Stimulated activated CD4-positive, alpha-beta T cell treated with anti-CD3 and anti-CD28 coated beads, Interleukin-1b, Interleukin-23, amount 100 ng/mL, for 24 hours (primary cell): ENCODE results near the gene SLC6A15.

ENCODE experiments used
- DNase-seq, 4 experiments: peaks; one replicate each; pipeline ENCODE4 v3.0.0-alpha.2; 2020; ENCODE audit warnings: low read depth in 4 of 4, low spot score in 1 of 4

Gene SLC6A15

DNA sequence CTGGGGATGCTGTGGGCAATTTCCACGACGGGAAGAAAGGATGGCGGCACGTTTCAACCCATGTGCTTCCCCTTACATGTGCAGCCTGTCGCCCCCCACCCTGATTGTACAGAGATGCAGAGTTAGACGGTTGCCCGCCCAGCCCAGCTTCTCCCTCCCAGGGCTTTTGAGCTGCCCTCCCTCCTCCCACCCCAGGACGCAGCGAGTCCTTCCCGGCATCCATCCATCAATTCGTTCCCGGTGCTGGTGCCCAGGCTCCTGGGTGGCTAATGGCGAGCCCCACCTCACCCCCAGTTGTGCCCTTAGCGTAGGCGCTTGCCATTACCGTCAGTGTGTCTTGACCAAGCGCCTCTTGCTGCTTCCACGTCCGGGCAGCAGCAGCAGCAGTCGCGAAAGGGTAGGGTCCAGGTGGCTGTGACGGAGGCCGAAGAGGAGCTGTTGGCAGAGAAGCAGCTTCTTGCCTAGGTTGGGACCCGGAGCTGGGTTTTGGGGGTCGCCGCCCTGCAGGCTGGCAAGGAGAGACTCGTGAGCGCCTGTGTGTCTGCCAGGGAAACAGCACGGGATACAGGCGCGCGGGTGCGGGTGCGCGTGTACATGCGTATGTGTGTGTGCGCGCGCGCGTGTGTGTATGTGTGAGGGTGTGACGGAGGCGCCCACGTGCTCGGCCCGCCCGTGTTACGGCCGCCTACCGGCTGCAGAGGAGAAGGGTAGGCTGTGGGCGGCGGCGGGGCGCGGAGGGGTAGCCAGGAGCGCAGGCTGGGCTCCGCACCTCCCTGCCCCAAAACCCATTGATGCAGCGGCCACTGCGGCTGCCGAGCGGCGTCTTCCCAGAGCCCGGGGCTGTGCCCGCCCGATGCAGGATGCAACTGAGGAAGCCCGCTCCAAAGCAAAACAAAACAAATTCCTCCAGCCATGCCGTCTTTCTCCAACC, at the start of gene SLC6A15:
TSS of gene SLC6A15 (minus strand) at position 602 of the 931 bp plus-strand sequence. CDS start 20,679 bp downstream, outside the sequence.
- no peak for DNase-seq

DNA sequence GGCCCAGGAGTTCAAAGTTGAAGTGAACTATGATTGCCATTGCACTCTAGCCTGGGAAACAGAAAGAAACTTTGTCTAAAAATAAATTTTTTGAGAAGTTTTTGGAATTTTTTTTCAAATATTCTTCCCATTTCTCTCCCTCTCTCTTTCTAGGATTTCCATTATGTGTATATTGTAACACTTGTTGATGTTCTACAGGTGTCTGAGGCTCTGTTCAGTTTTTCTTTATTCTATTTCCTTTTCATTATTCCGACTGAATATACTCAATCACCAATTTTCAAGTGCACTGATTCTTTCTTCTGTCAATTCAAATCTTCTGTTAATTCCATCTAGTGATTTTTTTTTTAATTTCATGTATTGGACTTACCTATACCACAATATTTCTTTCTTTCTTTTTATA, 48.3 kb upstream of the SLC6A15 start:
- DNase-seq = no peak

DNA sequence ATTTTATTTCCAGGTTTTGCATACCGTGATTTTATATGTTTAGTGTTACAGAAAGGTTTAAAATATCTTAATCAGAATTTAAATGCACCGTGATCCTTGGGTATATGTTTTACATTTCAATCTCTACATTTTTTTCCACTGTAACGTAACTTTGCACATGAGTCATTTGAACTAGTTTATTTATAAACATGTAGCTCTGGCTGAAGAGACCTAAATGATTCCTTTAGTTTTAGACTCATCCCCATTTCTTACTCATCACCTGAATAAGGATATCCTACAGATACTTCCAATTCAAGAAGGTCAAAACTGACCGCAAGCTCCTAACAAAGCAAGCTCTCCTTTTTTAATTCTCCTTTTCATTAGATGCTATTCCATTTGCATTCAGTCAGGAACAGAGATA, 42.7 kb upstream of the SLC6A15 start:
- no peak for DNase-seq

DNA sequence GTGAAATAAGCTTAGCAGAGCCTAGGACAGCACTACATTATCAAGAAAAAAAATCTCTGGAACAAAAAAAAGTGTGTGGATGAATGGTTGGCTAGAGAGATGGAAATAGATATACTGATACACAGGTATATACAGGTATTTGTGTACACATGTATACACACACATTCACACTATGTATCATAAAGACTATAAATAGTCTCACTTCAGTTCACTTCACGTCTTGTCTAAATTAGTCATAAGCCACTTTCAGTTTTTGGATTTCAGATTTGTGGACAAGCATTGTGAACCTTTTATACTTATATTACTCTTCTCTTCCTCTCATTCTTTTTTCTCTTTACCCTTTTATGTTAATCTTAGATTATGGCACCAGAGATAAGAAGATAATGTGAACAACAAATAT, 41.8 kb upstream of the SLC6A15 start:
- no peak for DNase-seq

DNA sequence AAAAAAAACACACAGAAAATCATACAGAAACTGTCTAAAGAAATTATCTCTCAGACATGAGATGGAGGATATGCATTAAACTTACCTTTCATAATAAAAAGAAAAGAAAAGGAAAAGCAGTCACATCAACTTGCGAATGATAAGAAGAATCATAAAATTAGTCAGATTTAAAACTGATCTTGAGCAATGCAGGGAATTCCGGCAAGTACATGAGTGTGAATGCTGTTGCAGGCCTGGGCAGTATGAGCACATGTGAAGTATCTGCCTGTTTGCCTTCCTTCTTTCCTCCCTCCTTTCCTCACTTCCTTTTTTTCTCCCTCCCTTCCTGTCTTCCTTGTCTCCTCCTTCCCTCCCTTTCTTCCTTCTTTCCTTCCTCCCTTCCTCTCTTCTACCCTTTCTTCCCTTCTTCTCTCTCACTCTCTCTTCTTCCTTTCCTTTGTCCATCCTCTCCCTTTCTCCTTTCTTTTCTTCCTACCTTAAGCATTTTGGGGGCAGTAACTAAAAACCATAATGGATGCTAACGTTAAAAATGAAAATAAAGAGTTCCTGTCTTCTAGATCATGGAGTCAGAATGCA, 38.5 kb upstream of the SLC6A15 start:
- DNase-seq = no peak

DNA sequence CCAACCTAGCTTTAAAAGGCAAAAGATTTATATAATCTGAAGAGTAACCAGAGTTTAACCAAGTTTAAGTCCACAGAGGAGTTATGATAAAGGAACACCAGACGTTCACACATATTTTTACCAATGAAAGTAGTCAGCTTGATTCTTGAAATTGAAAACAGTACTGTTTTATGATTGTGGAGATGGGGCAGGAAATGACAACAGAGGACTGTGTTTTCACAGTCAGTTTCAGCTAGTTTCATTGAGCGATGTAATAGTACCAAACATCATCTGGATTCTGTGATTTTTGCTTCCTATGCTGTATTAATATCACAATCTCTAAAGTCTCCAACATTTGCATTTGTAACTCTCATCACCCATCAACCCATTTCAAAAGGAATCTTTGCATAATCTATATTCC, 34.2 kb upstream of the SLC6A15 start:
- DNase-seq = no peak

DNA sequence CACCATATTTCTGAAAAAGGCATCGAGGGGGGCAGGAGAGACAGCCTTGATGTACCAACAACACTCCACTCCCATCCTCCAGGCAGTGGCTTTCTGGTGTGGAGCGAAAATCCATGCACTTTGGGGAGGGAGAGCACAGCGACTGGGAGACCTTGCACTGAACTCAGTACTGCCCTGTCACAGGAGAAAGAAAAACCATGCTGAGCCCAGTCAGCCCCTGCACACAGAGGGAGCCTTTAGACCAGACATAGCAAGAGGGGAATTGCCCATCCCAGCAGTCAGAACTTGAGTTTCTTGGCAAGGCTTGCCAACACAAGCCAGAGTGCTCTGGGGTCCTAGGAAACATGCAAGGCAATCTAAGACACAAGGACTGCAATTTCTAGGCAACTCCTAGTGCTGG, 24.8 kb upstream of the SLC6A15 start:
- no peak for DNase-seq

DNA sequence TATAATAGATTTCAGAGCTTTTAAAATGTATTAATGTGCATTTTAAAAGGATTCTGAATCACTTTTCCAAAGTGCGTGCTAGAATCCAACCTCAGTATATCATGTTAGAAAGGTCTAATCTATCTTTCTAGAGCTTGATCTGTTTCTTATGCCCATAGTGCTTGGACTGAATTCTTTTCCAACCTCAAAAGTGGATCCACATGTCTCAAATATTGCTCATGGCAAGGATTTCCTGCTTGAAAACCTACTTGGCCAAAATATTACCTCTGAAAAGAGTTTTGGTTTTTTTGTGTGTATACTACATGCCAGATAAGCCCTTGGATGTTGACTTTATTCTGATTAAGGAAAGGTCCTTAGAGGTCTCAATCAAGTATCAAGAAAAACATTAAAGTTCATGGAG, 16.9 kb upstream of the SLC6A15 start:
- no peak for DNase-seq

DNA sequence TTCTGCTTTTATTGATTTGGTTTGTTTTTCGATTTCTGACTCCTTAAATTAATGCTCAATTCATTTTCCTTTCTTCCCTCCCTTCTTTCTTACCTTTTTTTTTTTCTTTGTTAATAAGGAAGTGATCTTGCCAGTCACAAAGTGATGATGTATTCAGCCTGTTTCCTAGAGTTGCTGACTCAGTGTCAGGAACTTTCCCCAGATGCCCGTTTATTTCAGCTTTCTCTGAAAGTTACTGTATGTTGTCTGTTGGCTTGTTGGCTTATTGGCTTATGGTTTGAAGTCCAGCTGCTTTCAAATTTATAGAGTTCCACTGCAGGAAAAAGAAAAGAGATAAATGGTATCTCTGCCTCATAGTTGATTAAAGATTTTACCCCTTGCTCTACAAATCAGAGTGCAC, 12.4 kb upstream of the SLC6A15 start:
- DNase-seq = no peak

DNA sequence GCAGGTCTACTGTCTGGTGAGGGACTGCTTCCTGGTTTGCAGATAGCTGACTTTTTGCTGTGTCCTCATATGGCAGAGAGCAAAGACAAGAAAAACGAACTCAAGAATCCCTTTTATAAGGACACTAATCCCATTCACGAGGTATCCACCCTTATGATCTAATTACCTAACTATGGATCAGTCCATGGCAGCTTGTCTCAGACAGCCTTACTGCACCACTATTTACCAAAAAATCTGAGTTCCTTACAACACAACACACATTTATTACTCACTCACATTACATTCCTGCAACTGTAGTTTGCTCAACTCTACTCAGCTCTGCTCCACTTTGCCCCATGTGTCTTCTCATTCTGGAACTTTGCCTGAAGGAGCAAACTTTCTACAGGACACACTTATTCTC, 10.1 kb upstream of the SLC6A15 start:
- DNase-seq = no peak

DNA sequence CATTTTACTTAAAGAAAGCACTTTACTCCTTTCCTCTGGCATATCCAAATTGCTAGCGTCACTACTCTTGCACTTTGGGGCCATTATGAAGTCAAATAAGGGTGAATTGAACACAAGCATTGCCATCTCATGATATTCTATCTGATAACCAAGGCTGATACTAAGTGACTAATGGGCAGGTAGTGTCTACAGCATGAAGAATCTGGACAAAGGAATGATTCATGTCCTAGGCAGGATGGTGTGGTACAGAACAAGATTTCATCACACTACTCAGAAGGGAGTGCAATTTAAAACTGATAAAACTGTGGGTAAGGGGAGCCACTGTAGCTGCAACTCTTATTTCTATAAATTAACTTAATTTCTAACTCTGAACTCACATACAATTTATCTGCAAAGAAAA, 7.7 kb upstream of the SLC6A15 start:
- DNase-seq = no peak

DNA sequence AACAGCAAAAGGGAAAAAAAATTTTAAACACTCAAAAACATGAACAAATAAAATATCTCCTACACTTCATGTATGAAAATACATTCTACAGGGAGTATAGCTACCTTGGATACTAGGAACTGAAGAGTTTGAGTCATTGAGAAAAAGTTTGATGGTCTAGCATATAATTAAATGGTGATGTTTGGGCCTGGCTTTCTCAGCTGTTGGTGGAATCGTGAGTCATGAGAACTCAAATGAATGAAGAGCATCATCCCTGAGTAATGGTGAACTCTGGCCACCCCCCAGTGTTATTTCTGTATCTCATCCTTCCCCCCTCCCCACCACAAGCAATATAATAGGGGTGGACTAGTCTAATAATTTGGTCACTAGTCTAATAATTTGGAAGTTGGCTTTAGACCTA, 6.7 kb upstream of the SLC6A15 start:
- DNase-seq = no peak

DNA sequence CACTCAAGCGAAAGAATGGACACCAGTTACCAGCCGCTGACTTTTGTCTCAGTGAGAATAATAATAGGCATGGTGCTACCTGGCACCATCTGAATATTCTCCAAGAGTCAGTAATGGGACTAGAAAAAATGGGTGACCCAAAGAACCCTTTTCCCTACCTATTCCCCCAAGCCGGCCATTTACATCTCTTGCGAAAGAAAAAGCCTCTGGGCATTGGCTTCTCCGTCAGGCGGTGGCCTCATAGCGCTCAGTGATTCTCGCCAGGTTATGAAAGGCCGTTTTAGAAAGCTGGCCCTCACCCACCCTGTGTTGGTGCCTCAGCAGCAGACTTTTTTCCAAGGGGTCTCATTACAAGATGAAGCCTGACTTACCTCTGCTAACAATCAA, 523 bp upstream of the SLC6A15 start:
- no peak for DNase-seq

DNA sequence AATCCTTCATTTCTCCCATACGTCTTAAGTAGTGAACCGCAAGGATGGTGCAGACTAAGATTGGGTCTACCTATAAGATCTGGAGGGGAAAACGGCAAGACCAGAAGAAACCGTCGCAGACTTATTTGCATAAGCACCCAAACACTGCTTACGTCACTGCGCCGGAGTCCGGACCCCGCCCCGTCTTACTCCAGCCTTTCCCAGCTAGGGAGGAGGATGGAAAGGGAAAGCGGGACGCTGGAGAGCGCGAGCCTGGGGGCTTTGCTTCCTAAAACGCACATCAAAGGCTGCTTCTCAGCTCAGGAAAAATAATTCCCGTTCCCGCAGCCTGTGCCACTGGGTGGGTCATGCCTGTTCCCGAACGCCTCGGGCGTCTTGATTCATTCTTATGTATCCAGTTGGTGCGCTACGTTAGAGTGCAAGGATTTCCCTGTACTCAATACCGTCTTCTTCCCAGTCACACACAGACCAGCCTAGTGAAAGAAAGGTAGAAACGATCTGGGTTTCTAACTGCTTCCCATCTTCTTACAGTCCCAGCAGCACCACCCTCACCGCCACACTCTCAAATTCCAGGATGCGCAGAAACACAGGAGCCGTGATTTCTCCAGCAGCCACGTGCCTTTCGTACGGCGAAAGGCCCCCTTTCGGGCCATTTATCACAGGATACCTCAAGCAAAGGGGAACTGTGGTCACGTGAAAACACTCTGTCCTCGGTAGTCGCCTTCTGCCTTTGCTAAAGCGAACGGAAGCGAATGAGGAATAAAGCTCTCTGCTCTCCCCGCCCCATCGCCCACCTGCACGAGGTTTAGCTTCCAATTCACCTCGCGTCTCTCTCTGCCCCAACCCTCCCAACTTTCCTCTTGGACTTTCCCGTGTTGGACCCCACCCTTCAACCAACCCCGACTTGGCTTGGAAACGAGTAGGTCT, 1.1 kb downstream of the SLC6A15 start:
- DNase-seq = no peak

DNA sequence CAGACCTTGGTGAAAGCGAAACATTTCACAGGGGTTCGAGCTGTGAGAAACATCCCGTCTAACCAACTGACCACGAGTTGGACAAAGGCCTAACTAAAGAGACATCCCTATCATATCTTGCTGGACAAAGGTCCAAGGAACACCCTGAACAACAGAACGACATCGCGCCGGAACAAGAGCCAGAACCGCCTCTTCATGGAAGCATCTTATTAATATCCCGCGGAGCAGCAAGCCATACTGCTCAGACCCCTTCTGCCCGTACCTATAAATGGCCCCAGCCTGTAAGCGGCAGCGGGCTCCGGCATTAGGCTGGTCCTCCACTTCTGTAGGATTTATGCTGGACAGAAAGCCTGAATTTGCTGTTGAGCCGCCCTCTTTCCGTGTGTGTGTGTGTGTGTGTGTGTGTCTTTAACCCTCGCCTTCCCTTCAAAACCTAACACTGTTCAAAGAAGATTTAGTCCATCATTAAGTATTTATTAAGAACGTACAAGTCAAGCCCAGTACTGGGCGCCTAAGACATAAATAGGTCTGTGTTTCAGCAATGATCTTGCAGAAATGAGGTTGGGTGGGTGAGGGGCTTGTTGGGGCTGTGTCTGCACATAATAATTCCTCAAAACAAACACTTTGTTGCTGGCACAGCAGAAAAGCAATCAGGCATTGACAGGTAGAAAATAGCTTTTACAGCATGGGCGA, 1.9 kb downstream of the SLC6A15 start:
- DNase-seq = no peak

DNA sequence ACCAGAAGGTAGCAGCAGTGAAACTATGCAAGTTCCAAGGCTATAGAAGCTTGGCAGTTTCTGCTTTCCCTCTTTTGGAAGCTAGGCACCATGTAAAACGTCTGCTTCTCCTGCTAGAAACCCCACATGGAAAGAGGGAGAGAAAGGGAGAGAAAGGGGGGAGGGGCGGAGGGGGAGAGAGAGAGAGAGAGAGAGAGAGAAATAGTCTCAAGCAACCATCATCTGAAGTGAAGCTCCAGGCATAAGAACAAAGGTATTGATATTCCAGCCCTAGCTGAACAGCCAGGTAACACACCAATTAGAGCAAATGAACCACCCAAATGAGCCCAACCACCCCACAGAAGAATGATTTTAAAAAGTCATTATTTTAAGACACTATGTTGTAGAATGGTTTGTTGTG, 8.5 kb downstream of the SLC6A15 start:
- DNase-seq = no peak

DNA sequence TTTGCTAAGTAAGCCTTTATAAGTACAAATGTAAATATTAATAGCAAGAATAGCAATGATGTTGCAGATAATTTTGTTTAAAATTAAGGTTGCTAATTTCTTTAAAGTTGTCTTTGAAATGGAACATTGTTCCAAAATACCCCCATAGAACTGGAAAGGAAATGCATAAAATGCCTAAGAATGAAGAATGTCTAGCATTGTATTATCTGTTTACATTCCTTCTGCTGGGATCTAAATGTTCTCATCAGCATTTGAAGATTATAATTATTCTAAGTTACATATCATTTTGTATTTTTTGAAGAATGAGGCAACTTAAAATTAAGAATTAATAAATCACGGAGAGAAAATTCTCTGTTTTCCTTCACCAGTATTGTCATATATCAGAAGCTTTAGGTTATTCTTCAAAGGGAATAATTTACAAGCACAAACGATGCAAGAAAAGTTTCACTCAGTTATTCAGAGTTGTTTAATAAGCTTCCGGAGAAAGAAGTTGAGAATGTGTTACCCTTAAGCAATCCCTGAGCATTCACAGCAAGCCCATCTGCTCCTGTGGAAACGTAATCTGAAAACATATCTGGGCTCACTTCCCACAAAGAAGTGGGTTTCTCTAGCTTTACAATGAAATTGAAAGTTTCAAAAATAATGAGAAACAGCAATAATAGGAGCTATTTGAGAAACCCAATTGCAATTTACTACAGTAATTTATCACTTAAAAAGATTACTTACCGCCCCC, 21.3 kb downstream of the SLC6A15 start:
- no peak for DNase-seq

DNA sequence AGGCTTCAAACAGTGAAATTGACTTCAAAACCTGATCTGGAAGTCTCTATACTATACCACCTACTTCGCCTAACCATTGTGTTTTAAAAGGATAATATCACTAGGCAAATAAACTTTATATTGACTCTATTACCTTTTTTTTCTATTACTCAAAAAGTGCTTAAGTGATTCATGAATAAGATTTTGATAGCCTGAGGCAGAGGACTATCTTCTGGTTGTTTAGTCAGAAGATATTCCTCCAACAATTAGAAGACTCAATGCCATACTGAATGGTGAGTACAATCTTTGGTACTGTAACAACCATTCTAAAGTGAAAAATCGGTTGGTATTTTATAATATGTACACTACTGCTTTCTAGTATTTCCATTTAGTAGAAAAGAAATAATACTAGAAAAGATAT, 22.8 kb downstream of the SLC6A15 start:
- no peak for DNase-seq

DNA sequence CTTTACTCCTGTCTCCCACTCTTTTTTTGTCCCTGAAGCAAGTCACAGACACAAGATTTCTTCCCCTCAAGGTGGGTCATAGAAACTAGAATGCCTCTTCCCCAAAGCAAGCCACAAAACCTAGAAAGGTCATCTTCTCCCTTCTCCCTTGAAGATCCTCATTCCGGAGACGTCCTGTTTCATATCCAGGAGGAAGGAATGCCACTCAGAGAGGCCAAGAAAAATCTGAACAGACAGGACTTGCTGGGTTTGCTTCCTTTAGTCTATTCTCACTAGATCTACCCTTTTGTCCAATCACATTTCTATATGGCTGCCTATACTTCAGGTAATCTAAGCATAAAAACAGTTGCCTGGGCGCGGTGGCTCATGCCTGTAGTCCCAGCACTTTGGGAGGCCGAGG, 23.7 kb downstream of the SLC6A15 start:
- no peak for DNase-seq

DNA sequence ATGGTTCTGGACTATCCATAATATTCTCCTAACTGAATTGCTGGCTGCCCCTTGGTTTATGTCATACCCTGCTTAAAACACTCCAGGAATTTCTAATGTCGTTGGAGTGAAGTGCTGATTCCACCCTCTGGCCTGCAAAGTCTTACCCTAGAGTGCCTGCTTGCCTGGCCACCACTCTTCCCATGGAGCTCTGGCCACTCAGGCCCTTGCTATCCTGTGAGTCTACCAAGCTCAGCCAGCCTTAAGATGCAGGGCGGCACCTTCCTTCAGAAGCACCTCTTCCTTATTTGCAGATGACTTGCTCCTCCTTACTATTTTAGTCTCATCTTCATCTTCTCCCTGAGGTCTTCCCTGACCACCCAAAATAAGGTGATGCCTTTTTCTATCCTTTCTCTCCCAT, 35.3 kb downstream of the SLC6A15 start:
- DNase-seq = no peak
